Upper lobe of right lung (tissue), 1 donor: ENCODE data around the gene IQCB1. TPM values are rescaled to one million over a fixed set of nuclear protein-coding genes. Genes with fewer than 3 reads are reported as not detected.
A peak's percentile ranks its signal among the peaks of the same experiment; 100 is the strongest.

Experiments
- ATAC-seq: fragments of 200-7000 bp; cut with Tn5 transposase; one replicate; pipeline ENCODE4 v1.9.1; 2020; ENCODE audit warnings: mild to moderate bottlenecking, moderate library complexity
- DNase-seq: peaks from one replicate; pipeline ENCODE4 v3.0.0-alpha.2; 2020
- H3K27ac ChIP-seq: fragments of 200-600 bp; one replicate; pipeline ENCODE4 v1.8.0; 2022
- H3K27me3 ChIP-seq: fragments of 200-600 bp; one replicate; pipeline ENCODE4 v1.8.0; 2022; ENCODE audit warnings: mild to moderate bottlenecking
- H3K36me3 ChIP-seq: fragments of 200-600 bp; one replicate; pipeline ENCODE4 v1.8.0; 2022
- H3K4me1 ChIP-seq: fragments of 200-600 bp; one replicate; pipeline ENCODE4 v1.8.0; 2022
- H3K4me3 ChIP-seq: fragments of 200-600 bp; one replicate; pipeline ENCODE4 v1.8.0; 2022; ENCODE audit warnings: mild to moderate bottlenecking
- H3K9me3 ChIP-seq: fragments of 200-600 bp; one replicate; pipeline ENCODE4 v1.8.0; 2022
- intact Hi-C: fragments of 100-400 bp; cut with DNase I; formaldehyde crosslinking; loops from one replicate; pipeline ENCODE4 v1.11.0; 2022
- long read RNA-seq: library from polyadenylated mRNA; unstranded; transcript quantifications from one replicate; pipeline ENCODE4 v2.0.0, GENCODE V29; 2021
- total RNA-seq: library from RNA; stranded (reverse); fragmentation: NEBNext Ultra II Directional; extraction: Animal tissue kit (Norgen Biotek cat#: 25700); gene quantifications from one replicate; pipeline ENCODE4 v1.2.1, GENCODE V29; 2021
- TF ChIP-seq, protein P1 (sequence below): fragments of 200-600 bp; IDR thresholded peaks from one replicate; pipeline ENCODE4 v1.8.0; 2022; ENCODE audit warnings: antibody characterized with exemption
- donor health status: DM: no; HTN: yes; CAD: no; lungs with severe emphysema.

IQCB1 gene, protein sequence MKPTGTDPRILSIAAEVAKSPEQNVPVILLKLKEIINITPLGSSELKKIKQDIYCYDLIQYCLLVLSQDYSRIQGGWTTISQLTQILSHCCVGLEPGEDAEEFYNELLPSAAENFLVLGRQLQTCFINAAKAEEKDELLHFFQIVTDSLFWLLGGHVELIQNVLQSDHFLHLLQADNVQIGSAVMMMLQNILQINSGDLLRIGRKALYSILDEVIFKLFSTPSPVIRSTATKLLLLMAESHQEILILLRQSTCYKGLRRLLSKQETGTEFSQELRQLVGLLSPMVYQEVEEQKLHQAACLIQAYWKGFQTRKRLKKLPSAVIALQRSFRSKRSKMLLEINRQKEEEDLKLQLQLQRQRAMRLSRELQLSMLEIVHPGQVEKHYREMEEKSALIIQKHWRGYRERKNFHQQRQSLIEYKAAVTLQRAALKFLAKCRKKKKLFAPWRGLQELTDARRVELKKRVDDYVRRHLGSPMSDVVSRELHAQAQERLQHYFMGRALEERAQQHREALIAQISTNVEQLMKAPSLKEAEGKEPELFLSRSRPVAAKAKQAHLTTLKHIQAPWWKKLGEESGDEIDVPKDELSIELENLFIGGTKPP
- total RNA-seq, result 14.5 TPM
- long read RNA-seq, transcript IQCB1-201 (15 exons, 2,594 nt), result major isoform, 5 of 16 reads
- long read RNA-seq, partial matches to known transcripts, result 1 of 16 reads
- long read RNA-seq, other reads (novel, unspliced or antisense), result 9 of 16 reads

DNA sequence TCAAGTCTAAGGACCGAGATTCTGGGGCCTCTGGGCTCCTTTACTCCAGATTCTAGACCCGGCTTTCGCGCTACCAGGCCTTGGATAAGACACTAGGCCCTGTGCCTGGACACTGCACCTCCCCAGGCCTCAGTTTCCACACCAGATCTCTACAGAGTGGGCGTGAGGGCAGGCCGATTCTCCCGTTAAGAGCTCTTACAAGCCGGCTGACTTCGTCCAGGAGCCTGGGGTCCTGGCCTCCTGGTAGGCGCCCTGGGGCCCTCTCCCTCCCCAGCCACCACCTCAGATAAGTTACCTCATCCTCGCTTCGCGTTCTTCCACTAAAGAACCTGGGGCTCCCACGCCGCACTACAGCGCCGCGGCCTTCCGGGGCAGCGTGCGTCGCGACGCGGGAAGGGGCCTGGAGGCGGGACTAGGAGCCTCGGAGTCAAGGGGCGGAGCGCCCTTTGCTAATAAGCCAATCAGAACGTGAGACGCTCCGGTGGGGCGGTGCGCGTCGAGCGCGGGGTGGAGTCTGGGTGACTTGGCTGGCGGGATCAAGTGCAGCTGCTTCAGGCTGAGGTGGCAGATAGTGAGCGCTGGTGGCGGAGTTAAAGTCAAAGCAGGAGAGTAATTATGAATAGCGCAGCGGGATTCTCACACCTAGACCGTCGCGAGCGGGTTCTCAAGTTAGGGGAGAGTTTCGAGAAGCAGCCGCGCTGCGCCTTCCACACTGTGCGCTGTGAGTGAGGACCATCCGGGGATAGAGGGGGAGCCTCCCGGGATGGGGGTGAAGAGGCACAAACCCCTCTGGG is at the start of gene IQCB1, which contains the start of gene EAF2:
Gene IQCB1 (minus strand): TSS at position 390 of the 794 bp plus-strand sequence. CDS start 6,100 bp downstream, outside the sequence.
Gene EAF2 (plus strand): TSS at position 539 of the 794 bp plus-strand sequence. CDS start 77 bp downstream, at position 616.
- peak within 1 kb of the TSS; percentile 85 for H3K27ac ChIP-seq
- no peaks in the 10 kb centered on the region for H3K9me3 ChIP-seq
- H3K36me3 ChIP-seq, result peaks cover 5% of the 10 kb centered on the region
- H3K27me3 ChIP-seq, result no peaks in the 10 kb centered on the region
- TF ChIP-seq, protein P1, sequence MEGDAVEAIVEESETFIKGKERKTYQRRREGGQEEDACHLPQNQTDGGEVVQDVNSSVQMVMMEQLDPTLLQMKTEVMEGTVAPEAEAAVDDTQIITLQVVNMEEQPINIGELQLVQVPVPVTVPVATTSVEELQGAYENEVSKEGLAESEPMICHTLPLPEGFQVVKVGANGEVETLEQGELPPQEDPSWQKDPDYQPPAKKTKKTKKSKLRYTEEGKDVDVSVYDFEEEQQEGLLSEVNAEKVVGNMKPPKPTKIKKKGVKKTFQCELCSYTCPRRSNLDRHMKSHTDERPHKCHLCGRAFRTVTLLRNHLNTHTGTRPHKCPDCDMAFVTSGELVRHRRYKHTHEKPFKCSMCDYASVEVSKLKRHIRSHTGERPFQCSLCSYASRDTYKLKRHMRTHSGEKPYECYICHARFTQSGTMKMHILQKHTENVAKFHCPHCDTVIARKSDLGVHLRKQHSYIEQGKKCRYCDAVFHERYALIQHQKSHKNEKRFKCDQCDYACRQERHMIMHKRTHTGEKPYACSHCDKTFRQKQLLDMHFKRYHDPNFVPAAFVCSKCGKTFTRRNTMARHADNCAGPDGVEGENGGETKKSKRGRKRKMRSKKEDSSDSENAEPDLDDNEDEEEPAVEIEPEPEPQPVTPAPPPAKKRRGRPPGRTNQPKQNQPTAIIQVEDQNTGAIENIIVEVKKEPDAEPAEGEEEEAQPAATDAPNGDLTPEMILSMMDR, result no peak
- H3K4me3 ChIP-seq, result peak within 1 kb of the TSS; percentile 79
- H3K4me1 ChIP-seq, result peaks cover 17% of the 10 kb centered on the region
- DNase-seq, result peak; percentile 98
- peak; percentile 100 for ATAC-seq
- intact Hi-C loops, result no loop called here

DNA sequence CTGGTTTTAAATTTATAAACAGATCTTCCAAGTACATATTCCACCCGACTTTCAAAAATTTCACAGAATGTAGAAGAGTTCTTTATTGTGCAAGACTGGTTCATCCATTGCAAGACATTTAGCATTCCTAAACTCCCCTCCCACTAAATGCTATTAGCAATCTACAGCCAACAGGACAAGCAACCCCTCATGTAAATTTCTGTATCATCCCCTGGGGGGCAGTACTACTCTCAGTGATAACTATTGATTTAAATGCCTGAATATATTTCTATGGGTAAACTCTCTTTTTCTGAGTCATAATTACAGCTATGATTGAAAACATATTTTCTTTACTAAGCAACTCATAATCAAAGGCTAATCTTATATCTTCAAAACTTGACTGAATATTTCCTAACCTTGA is 48.6 kb upstream of the IQCB1 start:
- DNase-seq (no peak), ATAC-seq (peak; percentile 63)
- Histone ChIP-seq H3K4me3 (no peak overlapping the region), H3K27me3 (no peaks in the 10 kb centered on the region), H3K36me3 (no peaks in the 10 kb centered on the region), H3K27ac (no peak overlapping the region), H3K4me1 (no peaks in the 10 kb centered on the region), H3K9me3 (no peaks in the 10 kb centered on the region)
- intact Hi-C loops, result no loop called here
- TF ChIP-seq, protein P1, result peak; percentile 44

DNA sequence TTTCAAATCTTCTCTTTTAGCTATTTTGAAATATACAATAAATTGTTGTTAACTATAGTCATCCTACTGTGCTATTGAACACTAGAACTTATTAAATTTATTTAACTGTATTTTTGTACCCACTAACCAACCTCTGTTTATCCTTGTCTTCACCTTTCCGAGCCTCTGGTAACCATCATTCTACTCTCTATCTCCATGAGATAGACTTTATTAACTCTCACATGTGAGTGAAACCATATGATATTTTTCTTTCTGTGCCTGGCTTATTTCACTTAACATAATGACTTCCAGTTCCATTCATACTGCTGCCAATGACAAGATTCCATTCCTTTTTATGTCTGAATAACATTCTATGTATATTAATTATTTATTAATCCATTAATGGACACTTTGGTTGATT is 43.6 kb upstream of the IQCB1 start:
- TF ChIP-seq, protein P1, result no peak
- no peaks in the 10 kb centered on the region for H3K4me1 ChIP-seq
- no peak overlapping the region for H3K27ac ChIP-seq
- H3K9me3 ChIP-seq, result no peaks in the 10 kb centered on the region
- H3K36me3 ChIP-seq, result peaks cover 6% of the 10 kb centered on the region
- ATAC-seq, result no peak
- H3K27me3 ChIP-seq, result no peaks in the 10 kb centered on the region
- DNase-seq, result no peak
- no peak overlapping the region for H3K4me3 ChIP-seq
- intact Hi-C loops, result no loop called here

DNA sequence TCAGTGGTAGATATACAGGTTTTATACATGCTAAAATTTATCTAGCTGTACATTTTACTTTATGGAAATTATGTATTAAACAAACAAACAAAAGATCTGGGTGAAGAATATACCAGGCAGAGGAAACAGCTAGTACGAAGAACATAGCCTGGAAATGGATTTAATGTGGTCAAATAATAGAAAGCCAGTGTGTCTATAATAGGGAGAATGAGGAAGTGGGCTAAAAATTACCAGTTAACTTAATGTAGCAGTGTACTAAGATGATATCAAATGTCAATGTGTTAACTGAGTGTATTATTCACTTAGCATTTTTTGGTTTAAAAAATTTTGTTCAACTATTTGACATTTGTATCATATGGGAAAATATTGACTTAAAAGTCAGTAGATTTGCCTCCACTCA is 36.6 kb upstream of the IQCB1 start:
- TF ChIP-seq, protein P1, result no peak
- no peak for DNase-seq
- H3K4me1 ChIP-seq, result no peaks in the 10 kb centered on the region

DNA sequence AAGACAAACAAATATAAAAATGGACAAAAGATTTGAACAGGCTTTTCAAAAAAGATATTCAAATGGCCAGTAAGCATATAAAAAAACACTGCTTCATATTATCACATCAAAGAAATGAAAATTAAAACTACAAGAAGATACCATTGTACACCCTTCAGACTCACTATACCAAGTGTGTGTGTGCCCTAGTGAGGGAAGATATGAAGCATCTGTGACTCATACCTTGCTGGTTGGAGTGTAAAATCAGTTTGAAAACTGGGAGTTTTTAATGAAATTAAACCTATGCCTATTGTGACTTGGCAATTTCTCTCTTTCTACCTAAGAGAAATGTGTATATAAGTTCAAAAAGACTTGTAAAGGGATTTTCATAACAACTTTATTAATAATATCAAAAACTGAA is 35.9 kb upstream of the IQCB1 start:
- H3K36me3 ChIP-seq, result peaks cover 12% of the 10 kb centered on the region
- ATAC-seq (no peak), DNase-seq (no peak)
- no peak overlapping the region for H3K4me3 ChIP-seq
- H3K9me3 ChIP-seq, result no peaks in the 10 kb centered on the region
- intact Hi-C loops, result no loop called here
- no peaks in the 10 kb centered on the region for H3K4me1 ChIP-seq
- no peaks in the 10 kb centered on the region for H3K27me3 ChIP-seq
- TF ChIP-seq, protein P1, result no peak
- H3K27ac ChIP-seq, result no peak overlapping the region

More for the DNA sequence above, 36.6 kb upstream of the IQCB1 start:
- peaks cover 12% of the 10 kb centered on the region for H3K36me3 ChIP-seq
- ATAC-seq, result no peak
- H3K27ac ChIP-seq, result no peak overlapping the region
- no peaks in the 10 kb centered on the region for H3K9me3 ChIP-seq
- intact Hi-C loops, result no loop called here
- H3K4me3 ChIP-seq, result no peak overlapping the region
- H3K27me3 ChIP-seq, result no peaks in the 10 kb centered on the region
